MM.1S (cell line): ENCODE measurements around the gene C11orf91.

Source experiments
- CTCF ChIP-seq: fragments of 300-600 bp; sonication (generic); IDR thresholded peaks from 2 replicates; pipeline ENCODE4 v1.5.1; 2016; ENCODE audit warnings: antibody characterized with exemption, low read length, mixed read lengths
- EZH2phosphoT487 ChIP-seq: fragments of 300-600 bp; sonication (generic); IDR thresholded peaks from 2 replicates; pipeline ENCODE4 v1.6.1; 2018; ENCODE audit warnings: antibody characterized with exemption, low read length

- TF ChIP-seq CTCF (no peak), EZH2phosphoT487 (no peak)
Measured at GRCh38 chr11:33691066-33691864, 9.4 kb downstream of the C11orf91 start.
